WTC11 (cell line): Measurements from ENCODE around the gene GALNT4. TPM values are rescaled to one million over a fixed set of nuclear protein-coding genes. Genes with fewer than 3 reads are reported as not detected.

Experiments used
- ATAC-seq: fragments of 200-7000 bp; cut with Tn5 transposase; 2 replicates; pipeline ENCODE4 v1.10.0; 2021; ENCODE audit warnings: mild to moderate bottlenecking, moderate library complexity
- CTCF ChIA-PET: fragments of 300-600 bp; sonication (Branson Sonifier 250); formaldehyde crosslinking; loops from one replicate; lab custom pipeline; 2021; ENCODE audit warnings: antibody characterized with exemption; lab: Charles Lee
- POLR2A ChIA-PET: fragments of 350-600 bp; sonication (Branson Sonifier 250); formaldehyde crosslinking; loops from one replicate; lab custom pipeline; 2021; ENCODE audit warnings: antibody characterized with exemption; lab: Charles Lee
- DNase-seq: peaks from one replicate; pipeline ENCODE4 v3.0.0; 2021; ENCODE audit warnings: low spot score
- H3K27ac Mint-ChIP-seq: 2 replicates; pipeline ENCODE4 v1.8.0; 2021; ENCODE audit warnings: mixed read lengths
- H3K27me3 Mint-ChIP-seq: 2 replicates; pipeline ENCODE4 v1.8.0; 2021; ENCODE audit warnings: low read depth, mild to moderate bottlenecking, moderate library complexity, mixed read lengths
- H3K36me3 Mint-ChIP-seq: 2 replicates; pipeline ENCODE4 v1.8.0; 2021; ENCODE audit warnings: mixed read lengths
- H3K4me1 Mint-ChIP-seq: 2 replicates; pipeline ENCODE4 v1.8.0; 2022; ENCODE audit warnings: mixed read lengths
- H3K4me3 Mint-ChIP-seq: 2 replicates; pipeline ENCODE4 v1.8.0; 2021; ENCODE audit warnings: mild to moderate bottlenecking, moderate library complexity, mixed read lengths
- H3K9me3 Mint-ChIP-seq: 2 replicates; pipeline ENCODE4 v1.8.0; 2021; ENCODE audit warnings: mixed read lengths
- AR ChIP-seq: fragments of 250-450 bp; sonication (Bioruptor Pico); IDR thresholded peaks from 2 replicates; pipeline ENCODE4 v1.9.0; 2021; ENCODE audit warnings: mild to moderate bottlenecking
- CREB1 ChIP-seq: sonication (generic); formaldehyde crosslinking; IDR thresholded peaks from 2 replicates; pipeline ENCODE4 v1.8.0; 2023; ENCODE audit warnings: mild to moderate bottlenecking, missing genetic modification reagents
- CREM ChIP-seq: sonication (generic); formaldehyde crosslinking; IDR thresholded peaks from 2 replicates; pipeline ENCODE4 v1.8.1; 2022; ENCODE audit warnings: mild to moderate bottlenecking, missing genetic modification reagents, moderate library complexity
- EMX1 ChIP-seq: fragments of 250-450 bp; sonication (Bioruptor Pico); IDR thresholded peaks from 2 replicates; pipeline ENCODE4 v1.8.0; 2021; ENCODE audit warnings: mild to moderate bottlenecking
- ERG ChIP-seq: fragments of 250-450 bp; sonication (Bioruptor Pico); IDR thresholded peaks from 2 replicates; pipeline ENCODE4 v1.8.0; 2021; ENCODE audit warnings: mild to moderate bottlenecking
- ESRRA ChIP-seq: sonication (generic); formaldehyde crosslinking; IDR thresholded peaks from 2 replicates; pipeline ENCODE4 v1.8.1; 2022; ENCODE audit warnings: mild to moderate bottlenecking, missing genetic modification reagents, borderline replicate concordance
- GABPB1 ChIP-seq: sonication (generic); formaldehyde crosslinking; IDR thresholded peaks from 2 replicates; pipeline ENCODE4 v1.8.1; 2023; ENCODE audit warnings: mild to moderate bottlenecking, missing genetic modification reagents
- HMGA2 ChIP-seq: fragments of 250-450 bp; sonication (Bioruptor Pico); IDR thresholded peaks from 2 replicates; pipeline ENCODE4 v1.4.0; 2021; ENCODE audit warnings: mild to moderate bottlenecking, moderate library complexity
- KAT7 ChIP-seq: sonication (generic); formaldehyde crosslinking; IDR thresholded peaks from 2 replicates; pipeline ENCODE4 v1.8.1; 2023; ENCODE audit warnings: missing genetic modification reagents, mild to moderate bottlenecking, borderline replicate concordance
- MLX ChIP-seq: sonication (generic); formaldehyde crosslinking; IDR thresholded peaks from 2 replicates; pipeline ENCODE4 v1.8.1; 2023; ENCODE audit warnings: mild to moderate bottlenecking, missing genetic modification reagents, moderate library complexity
- MYBL2 ChIP-seq: sonication (generic); formaldehyde crosslinking; IDR thresholded peaks from 2 replicates; pipeline ENCODE4 v1.8.1; 2023; ENCODE audit warnings: mild to moderate bottlenecking, moderate library complexity, missing genetic modification reagents
- NR2C2 ChIP-seq: sonication (generic); formaldehyde crosslinking; IDR thresholded peaks from 2 replicates; pipeline ENCODE4 v1.8.0; 2022; ENCODE audit warnings: mild to moderate bottlenecking, missing genetic modification reagents
- RELA ChIP-seq: sonication (generic); formaldehyde crosslinking; IDR thresholded peaks from 2 replicates; pipeline ENCODE4 v1.8.1; 2022; ENCODE audit warnings: missing genetic modification reagents, mild to moderate bottlenecking, borderline replicate concordance
- SMAD4 ChIP-seq: sonication (generic); formaldehyde crosslinking; IDR thresholded peaks from 2 replicates; pipeline ENCODE4 v1.8.0; 2022; ENCODE audit warnings: mild to moderate bottlenecking, missing genetic modification reagents
- SOX15 ChIP-seq: fragments of 250-450 bp; sonication (Bioruptor Pico); IDR thresholded peaks from 2 replicates; pipeline ENCODE4 v1.9.0; 2021; ENCODE audit warnings: mild to moderate bottlenecking
- SP1 ChIP-seq: sonication (generic); formaldehyde crosslinking; conservative IDR thresholded peaks from 2 replicates; pipeline ENCODE4 v1.8.1; 2022; ENCODE audit warnings: missing genetic modification reagents
- TEAD1 ChIP-seq: sonication (generic); formaldehyde crosslinking; IDR thresholded peaks from 2 replicates; pipeline ENCODE4 v1.8.0; 2022; ENCODE audit warnings: mild to moderate bottlenecking, missing genetic modification reagents
- ZNF219 ChIP-seq: sonication (generic); formaldehyde crosslinking; IDR thresholded peaks from 2 replicates; pipeline ENCODE4 v1.8.0; 2023; ENCODE audit warnings: missing genetic modification reagents, mild to moderate bottlenecking, borderline replicate concordance
- ZNF232 ChIP-seq: sonication (generic); formaldehyde crosslinking; IDR thresholded peaks from 2 replicates; pipeline ENCODE4 v1.8.0; 2022; ENCODE audit warnings: mild to moderate bottlenecking, missing genetic modification reagents
- total RNA-seq: library from RNA; stranded (reverse); gene quantifications from 3 replicates; pipeline ENCODE4 v1.2.3, GENCODE V29; 2021
- TF ChIP-seq, protein P1 (sequence below): sonication (generic); formaldehyde crosslinking; IDR thresholded peaks from 2 replicates; pipeline ENCODE4 v1.8.0; 2022; ENCODE audit warnings: missing genetic modification reagents
- TF ChIP-seq, protein P2 (sequence below): sonication (generic); formaldehyde crosslinking; IDR thresholded peaks from 2 replicates; pipeline ENCODE4 v1.8.1; 2022; ENCODE audit warnings: mild to moderate bottlenecking, moderate library complexity, missing genetic modification reagents
- TF ChIP-seq, protein P3 (sequence below): fragments of 200-600 bp; IDR thresholded peaks from 2 replicates; pipeline ENCODE4 v1.8.0; 2022; ENCODE audit warnings: antibody characterized with exemption

GALNT4 gene
- total RNA-seq, 1 experiment from 2014 or later: 3.9 TPM

DNA sequence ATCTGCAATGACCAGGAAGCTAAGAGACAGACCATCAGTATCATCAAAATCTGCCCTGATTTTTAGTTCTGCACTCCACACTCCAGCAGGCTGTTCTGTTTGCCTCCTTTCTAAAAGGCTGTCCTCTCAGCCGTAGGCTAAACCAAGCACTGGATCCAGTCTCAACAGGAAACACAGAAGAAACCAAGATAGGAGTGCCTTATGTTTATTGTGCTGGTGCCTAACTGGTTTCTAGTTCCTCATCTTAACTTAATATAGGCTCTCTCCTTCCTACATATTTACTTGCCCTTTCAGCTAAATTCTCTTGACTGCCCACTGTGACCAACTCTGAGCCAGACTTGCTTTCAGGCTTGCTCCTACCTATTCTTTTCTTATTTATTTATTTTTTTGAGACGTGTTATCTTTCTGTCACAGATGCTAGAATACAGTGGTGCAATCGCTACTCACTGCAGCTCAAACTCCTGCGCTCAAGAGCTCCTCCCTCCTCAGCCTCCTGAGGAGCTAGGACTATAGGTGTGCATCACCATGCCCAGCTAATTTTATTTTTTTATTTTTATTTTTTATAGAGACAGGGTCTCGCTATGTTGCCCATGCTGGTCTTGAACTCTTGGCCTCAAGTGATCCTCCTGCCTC is 30.8 kb downstream of the GALNT4 start:
- ChIA-PET CTCF (no interaction called here), POLR2A (no interaction called here)
- ATAC-seq: no peak
- peaks cover 6% of the 10 kb centered on the region; the same call in 1 of the 2 replicates for H3K4me1 Mint-ChIP-seq
- H3K36me3 Mint-ChIP-seq: peaks cover 5% of the 10 kb centered on the region
- DNase-seq: no peak
- H3K27ac Mint-ChIP-seq: no peak overlapping the region
- H3K4me3 Mint-ChIP-seq: no peak overlapping the region
- H3K27me3 Mint-ChIP-seq: no peaks in the 10 kb centered on the region
- no peak for TF ChIP-seq ZNF219 (CRISPR knock-in tag)
- no peak for TF ChIP-seq SOX15 (CRISPR knock-in tag)
- TF ChIP-seq ERG (CRISPR knock-in tag): no peak
- TF ChIP-seq HMGA2: no peak
- no peak for TF ChIP-seq GABPB1
- TF ChIP-seq RELA (CRISPR knock-in tag): no peak
- no peak for TF ChIP-seq AR
- H3K9me3 Mint-ChIP-seq: no peaks in the 10 kb centered on the region

DNA sequence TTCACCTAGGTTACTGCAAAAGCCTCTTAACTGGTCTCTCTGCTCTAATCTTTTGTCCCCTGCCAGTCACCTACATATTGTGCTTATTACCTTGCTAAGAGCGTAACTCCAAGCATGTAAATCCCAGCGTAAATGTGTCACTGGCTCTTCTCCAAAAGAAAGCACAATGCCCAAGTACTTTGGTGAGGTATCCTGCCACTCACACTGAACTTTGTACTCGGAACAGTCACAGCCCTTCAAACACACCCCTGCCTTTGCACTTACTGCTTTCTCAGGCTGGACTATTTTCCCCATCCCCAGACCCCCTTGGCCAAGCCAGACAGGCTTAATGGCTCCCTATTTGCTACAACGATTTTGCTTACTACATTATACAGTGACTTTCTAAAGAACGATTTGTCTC is 31.7 kb downstream of the GALNT4 start:
- no peak for ATAC-seq

GRCh38 chr12:89490922-89491321 is 33.7 kb downstream of the GALNT4 start:
- peaks cover under 1% of the 10 kb centered on the region; the same call in 1 of the 2 replicates for H3K36me3 Mint-ChIP-seq
- ATAC-seq: peak; percentile 83
- TF ChIP-seq EMX1 (CRISPR knock-in tag): no peak
- no peak for TF ChIP-seq MYBL2
- TF ChIP-seq, protein P1, sequence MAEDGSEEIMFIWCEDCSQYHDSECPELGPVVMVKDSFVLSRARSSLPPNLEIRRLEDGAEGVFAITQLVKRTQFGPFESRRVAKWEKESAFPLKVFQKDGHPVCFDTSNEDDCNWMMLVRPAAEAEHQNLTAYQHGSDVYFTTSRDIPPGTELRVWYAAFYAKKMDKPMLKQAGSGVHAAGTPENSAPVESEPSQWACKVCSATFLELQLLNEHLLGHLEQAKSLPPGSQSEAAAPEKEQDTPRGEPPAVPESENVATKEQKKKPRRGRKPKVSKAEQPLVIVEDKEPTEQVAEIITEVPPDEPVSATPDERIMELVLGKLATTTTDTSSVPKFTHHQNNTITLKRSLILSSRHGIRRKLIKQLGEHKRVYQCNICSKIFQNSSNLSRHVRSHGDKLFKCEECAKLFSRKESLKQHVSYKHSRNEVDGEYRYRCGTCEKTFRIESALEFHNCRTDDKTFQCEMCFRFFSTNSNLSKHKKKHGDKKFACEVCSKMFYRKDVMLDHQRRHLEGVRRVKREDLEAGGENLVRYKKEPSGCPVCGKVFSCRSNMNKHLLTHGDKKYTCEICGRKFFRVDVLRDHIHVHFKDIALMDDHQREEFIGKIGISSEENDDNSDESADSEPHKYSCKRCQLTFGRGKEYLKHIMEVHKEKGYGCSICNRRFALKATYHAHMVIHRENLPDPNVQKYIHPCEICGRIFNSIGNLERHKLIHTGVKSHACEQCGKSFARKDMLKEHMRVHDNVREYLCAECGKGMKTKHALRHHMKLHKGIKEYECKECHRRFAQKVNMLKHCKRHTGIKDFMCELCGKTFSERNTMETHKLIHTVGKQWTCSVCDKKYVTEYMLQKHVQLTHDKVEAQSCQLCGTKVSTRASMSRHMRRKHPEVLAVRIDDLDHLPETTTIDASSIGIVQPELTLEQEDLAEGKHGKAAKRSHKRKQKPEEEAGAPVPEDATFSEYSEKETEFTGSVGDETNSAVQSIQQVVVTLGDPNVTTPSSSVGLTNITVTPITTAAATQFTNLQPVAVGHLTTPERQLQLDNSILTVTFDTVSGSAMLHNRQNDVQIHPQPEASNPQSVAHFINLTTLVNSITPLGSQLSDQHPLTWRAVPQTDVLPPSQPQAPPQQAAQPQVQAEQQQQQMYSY (CRISPR knock-in tag): no peak
- TF ChIP-seq, protein P2, sequence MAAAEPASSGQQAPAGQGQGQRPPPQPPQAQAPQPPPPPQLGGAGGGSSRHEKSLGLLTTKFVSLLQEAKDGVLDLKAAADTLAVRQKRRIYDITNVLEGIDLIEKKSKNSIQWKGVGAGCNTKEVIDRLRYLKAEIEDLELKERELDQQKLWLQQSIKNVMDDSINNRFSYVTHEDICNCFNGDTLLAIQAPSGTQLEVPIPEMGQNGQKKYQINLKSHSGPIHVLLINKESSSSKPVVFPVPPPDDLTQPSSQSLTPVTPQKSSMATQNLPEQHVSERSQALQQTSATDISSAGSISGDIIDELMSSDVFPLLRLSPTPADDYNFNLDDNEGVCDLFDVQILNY: no peak
- TF ChIP-seq SP1 (CRISPR knock-in tag): no peak
- TF ChIP-seq TEAD1 (CRISPR knock-in tag): no peak
- TF ChIP-seq SMAD4 (CRISPR knock-in tag): no peak
- no peak for TF ChIP-seq ZNF219 (CRISPR knock-in tag)
- TF ChIP-seq MLX (CRISPR knock-in tag): no peak
- TF ChIP-seq ZNF232: no peak
- no peak for TF ChIP-seq KAT7 (CRISPR knock-in tag)
- TF ChIP-seq CREM (CRISPR knock-in tag): no peak

More for the DNA sequence above, 31.7 kb downstream of the GALNT4 start:
- TF ChIP-seq RELA (CRISPR knock-in tag) (no peak), ESRRA (CRISPR knock-in tag) (no peak), CREB1 (CRISPR knock-in tag) (no peak), NR2C2 (no peak), MYBL2 (no peak)
- TF ChIP-seq, protein P3, sequence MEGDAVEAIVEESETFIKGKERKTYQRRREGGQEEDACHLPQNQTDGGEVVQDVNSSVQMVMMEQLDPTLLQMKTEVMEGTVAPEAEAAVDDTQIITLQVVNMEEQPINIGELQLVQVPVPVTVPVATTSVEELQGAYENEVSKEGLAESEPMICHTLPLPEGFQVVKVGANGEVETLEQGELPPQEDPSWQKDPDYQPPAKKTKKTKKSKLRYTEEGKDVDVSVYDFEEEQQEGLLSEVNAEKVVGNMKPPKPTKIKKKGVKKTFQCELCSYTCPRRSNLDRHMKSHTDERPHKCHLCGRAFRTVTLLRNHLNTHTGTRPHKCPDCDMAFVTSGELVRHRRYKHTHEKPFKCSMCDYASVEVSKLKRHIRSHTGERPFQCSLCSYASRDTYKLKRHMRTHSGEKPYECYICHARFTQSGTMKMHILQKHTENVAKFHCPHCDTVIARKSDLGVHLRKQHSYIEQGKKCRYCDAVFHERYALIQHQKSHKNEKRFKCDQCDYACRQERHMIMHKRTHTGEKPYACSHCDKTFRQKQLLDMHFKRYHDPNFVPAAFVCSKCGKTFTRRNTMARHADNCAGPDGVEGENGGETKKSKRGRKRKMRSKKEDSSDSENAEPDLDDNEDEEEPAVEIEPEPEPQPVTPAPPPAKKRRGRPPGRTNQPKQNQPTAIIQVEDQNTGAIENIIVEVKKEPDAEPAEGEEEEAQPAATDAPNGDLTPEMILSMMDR: no peak
- Mint-ChIP-seq H3K9me3 (no peaks in the 10 kb centered on the region), H3K4me3 (no peak overlapping the region), H3K4me1 (peaks cover 6% of the 10 kb centered on the region; the same call in 1 of the 2 replicates), H3K27me3 (no peaks in the 10 kb centered on the region), H3K36me3 (peaks cover 5% of the 10 kb centered on the region), H3K27ac (no peak overlapping the region)
- DNase-seq: no peak
- CTCF ChIA-PET: no interaction called here
- POLR2A ChIA-PET: no interaction called here

More at GRCh38 chr12:89490922-89491321, 33.7 kb downstream of the GALNT4 start:
- Mint-ChIP-seq H3K27ac (no peak overlapping the region), H3K27me3 (no peaks in the 10 kb centered on the region), H3K9me3 (no peaks in the 10 kb centered on the region), H3K4me1 (peaks cover 7% of the 10 kb centered on the region), H3K4me3 (no peak overlapping the region)
- POLR2A ChIA-PET: no interaction called here
- no peak for DNase-seq
- CTCF ChIA-PET: no interaction called here
